Astrocyte (in vitro differentiated cells and primary cell): ENCODE measurements around the gene GRAMD4. TPM values are rescaled to one million over a fixed set of nuclear protein-coding genes. Genes with fewer than 3 reads are reported as not detected.

Experiments used
- DNase-seq: peaks from one replicate; pipeline ENCODE4 v3.0.0-alpha.2; 2010; ENCODE audit warnings: low read depth
- FAIRE-seq: peaks from 2 replicates; lab custom pipeline; 2011; peaks lifted over from hg19 to GRCh38; lab: Jason Lieb, UNC
- H2AFZ ChIP-seq: 2 replicates; pipeline ENCODE4 v1.6.0; 2012; ENCODE audit warnings: low read depth, low read length, inconsistent platforms
- H3K27ac ChIP-seq: 2 replicates; pipeline ENCODE4 v1.5.1; 2011; ENCODE audit warnings: low read depth, low read length, inconsistent platforms
- H3K27me3 ChIP-seq: 2 replicates; pipeline ENCODE4 v1.6.0; 2011; ENCODE audit warnings: low read length, inconsistent platforms; ENCODE audit not compliant: insufficient read depth
- H3K36me3 ChIP-seq: 2 replicates; pipeline ENCODE4 v1.5.1; 2011; ENCODE audit warnings: low read length, inconsistent platforms; ENCODE audit not compliant: insufficient read depth
- H3K4me1 ChIP-seq: 2 replicates; pipeline ENCODE4 v1.5.1; 2011; ENCODE audit warnings: low read length, inconsistent platforms; ENCODE audit not compliant: insufficient read depth
- H3K4me2 ChIP-seq: 2 replicates; pipeline ENCODE4 v1.6.0; 2012; ENCODE audit warnings: low read length, inconsistent platforms
- H3K4me3 ChIP-seq: 2 replicates; pipeline ENCODE4 v1.5.1; 2011; ENCODE audit warnings: low read depth, mild to moderate bottlenecking, low read length, inconsistent platforms; ENCODE audit not compliant: insufficient read depth
- H3K79me2 ChIP-seq: 2 replicates; pipeline ENCODE4 v1.6.0; 2012; ENCODE audit warnings: mild to moderate bottlenecking, low read length, inconsistent platforms; ENCODE audit not compliant: insufficient read depth
- H3K9ac ChIP-seq: 2 replicates; pipeline ENCODE4 v1.6.0; 2012; ENCODE audit warnings: mild to moderate bottlenecking, low read length, inconsistent platforms
- H3K9me3 ChIP-seq: 2 replicates; pipeline ENCODE4 v1.5.1; 2012; ENCODE audit warnings: low read depth, mild to moderate bottlenecking, low read length, inconsistent platforms; ENCODE audit not compliant: insufficient read depth
- H4K20me1 ChIP-seq: 2 replicates; pipeline ENCODE4 v1.6.0; 2012; ENCODE audit warnings: low read length, inconsistent platforms; ENCODE audit not compliant: insufficient read depth
- H3K27ac Mint-ChIP-seq: one replicate; pipeline ENCODE4 v1.8.0; 2021; ENCODE audit warnings: mild to moderate bottlenecking, mixed read lengths; ENCODE audit not compliant: unreplicated experiment
- H3K27me3 Mint-ChIP-seq: one replicate; pipeline ENCODE4 v1.8.0; 2021; ENCODE audit warnings: low read depth, mixed read lengths; ENCODE audit not compliant: unreplicated experiment
- H3K36me3 Mint-ChIP-seq: one replicate; pipeline ENCODE4 v1.8.0; 2021; ENCODE audit warnings: low read depth, mixed read lengths; ENCODE audit not compliant: unreplicated experiment
- H3K4me1 Mint-ChIP-seq: one replicate; pipeline ENCODE4 v1.8.0; 2021; ENCODE audit warnings: low read depth, mixed read lengths; ENCODE audit not compliant: unreplicated experiment
- H3K4me3 Mint-ChIP-seq: one replicate; pipeline ENCODE4 v1.8.0; 2021; ENCODE audit warnings: mild to moderate bottlenecking, moderate library complexity, mixed read lengths; ENCODE audit not compliant: unreplicated experiment
- H3K9me3 Mint-ChIP-seq: one replicate; pipeline ENCODE4 v1.8.0; 2021; ENCODE audit warnings: mild to moderate bottlenecking, mixed read lengths; ENCODE audit not compliant: unreplicated experiment
- EZH2 ChIP-seq: IDR thresholded peaks from 2 replicates; pipeline ENCODE4 v1.6.1; 2012; ENCODE audit warnings: mild to moderate bottlenecking, low read length, inconsistent platforms; ENCODE audit not compliant: insufficient read depth
- total RNA-seq: library from RNA; stranded (reverse); gene quantifications from 2 replicates; pipeline ENCODE4 v1.2.1, GENCODE V29; 2021
- TF ChIP-seq, protein P1 (sequence below): IDR thresholded peaks from 2 replicates; pipeline ENCODE4 v1.5.1; 2011; ENCODE audit warnings: low read depth, mild to moderate bottlenecking, inconsistent platforms, low read length, moderate library complexity; ENCODE audit not compliant: insufficient read depth

Gene GRAMD4
- total RNA-seq, 1 donor from 2014 or later = 17.8 TPM

DNA sequence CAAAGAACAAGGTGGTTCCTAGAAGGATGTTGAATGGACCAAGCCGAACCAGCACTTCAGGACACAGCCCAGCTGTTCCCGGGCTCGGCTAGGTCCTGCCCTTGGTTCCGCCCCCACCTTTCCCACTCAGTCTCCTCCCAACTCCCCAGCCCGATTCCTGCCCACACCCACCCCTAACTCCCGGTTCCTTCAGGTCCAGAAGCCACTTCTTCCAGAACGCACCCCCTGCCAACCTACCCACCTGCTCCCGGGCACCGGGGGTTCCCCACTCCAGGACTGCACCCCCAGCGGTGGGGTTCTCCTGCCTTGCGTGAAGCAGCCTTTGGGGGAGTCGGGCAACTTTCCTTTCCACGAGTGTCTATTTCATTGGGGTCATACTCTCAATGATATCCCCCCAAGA is 87.1 kb downstream of the GRAMD4 start:
- H3K27ac Mint-ChIP-seq = no peak overlapping the region
- Histone ChIP-seq H3K79me2 (no peaks in the 10 kb centered on the region), H3K27ac (no peak overlapping the region), H3K4me2 (no peak overlapping the region), H3K9me3 (no peaks in the 10 kb centered on the region), H4K20me1 (peaks cover 18% of the 10 kb centered on the region), H3K4me1 (peaks cover 3% of the 10 kb centered on the region), H3K9ac (no peak overlapping the region), H3K27me3 (no peaks in the 10 kb centered on the region), H3K36me3 (peaks cover 37% of the 10 kb centered on the region), H3K4me3 (no peak overlapping the region), H2AFZ (no peak overlapping the region)
- H3K4me1 Mint-ChIP-seq = no peaks in the 10 kb centered on the region
- peaks cover 20% of the 10 kb centered on the region for H3K36me3 Mint-ChIP-seq
- FAIRE-seq (no peak), DNase-seq (no peak)
- TF ChIP-seq, protein P1, sequence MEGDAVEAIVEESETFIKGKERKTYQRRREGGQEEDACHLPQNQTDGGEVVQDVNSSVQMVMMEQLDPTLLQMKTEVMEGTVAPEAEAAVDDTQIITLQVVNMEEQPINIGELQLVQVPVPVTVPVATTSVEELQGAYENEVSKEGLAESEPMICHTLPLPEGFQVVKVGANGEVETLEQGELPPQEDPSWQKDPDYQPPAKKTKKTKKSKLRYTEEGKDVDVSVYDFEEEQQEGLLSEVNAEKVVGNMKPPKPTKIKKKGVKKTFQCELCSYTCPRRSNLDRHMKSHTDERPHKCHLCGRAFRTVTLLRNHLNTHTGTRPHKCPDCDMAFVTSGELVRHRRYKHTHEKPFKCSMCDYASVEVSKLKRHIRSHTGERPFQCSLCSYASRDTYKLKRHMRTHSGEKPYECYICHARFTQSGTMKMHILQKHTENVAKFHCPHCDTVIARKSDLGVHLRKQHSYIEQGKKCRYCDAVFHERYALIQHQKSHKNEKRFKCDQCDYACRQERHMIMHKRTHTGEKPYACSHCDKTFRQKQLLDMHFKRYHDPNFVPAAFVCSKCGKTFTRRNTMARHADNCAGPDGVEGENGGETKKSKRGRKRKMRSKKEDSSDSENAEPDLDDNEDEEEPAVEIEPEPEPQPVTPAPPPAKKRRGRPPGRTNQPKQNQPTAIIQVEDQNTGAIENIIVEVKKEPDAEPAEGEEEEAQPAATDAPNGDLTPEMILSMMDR = no peak
- no peak for TF ChIP-seq EZH2
- no peaks in the 10 kb centered on the region for H3K27me3 Mint-ChIP-seq
- no peak overlapping the region for H3K4me3 Mint-ChIP-seq
- H3K9me3 Mint-ChIP-seq = no peaks in the 10 kb centered on the region

DNA sequence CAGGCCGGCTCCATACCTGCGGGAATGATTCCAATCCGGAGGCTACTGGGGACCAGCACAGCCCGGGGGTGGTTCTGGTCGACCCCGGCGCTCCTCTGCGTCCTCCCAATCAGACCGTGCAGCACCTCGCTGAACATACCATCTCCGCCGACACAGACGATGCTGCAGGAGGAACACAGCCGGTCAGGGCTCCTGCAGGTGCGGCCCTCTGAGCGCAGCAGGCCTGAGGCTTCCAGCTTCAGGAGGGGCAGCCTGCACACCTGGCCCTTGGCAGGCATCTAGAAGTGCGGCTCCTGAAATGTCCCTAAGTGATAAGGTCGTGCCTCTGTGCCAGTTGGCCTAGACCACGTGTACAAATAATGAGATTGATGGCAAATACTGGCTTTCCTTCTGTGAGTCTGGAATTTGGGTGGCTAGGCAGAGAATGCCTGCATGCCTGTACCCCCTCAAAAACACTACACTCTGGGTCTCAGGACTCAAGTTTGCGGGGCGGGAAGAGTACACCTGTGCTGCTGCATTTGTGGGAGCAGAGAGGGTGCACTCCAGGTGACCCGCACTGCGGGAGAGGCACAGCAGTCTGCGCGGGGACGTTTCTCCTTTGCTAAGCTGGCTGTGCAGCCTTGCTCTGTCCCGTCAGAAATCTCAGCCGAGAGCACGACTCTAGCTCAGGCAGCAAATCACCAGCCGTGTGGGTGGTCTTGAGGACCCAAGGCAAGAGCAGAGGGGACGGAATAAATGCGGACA is 87.8 kb downstream of the GRAMD4 start:
- H3K4me3 ChIP-seq = no peak overlapping the region
- Mint-ChIP-seq H3K27me3 (no peaks in the 10 kb centered on the region), H3K4me1 (no peaks in the 10 kb centered on the region), H3K4me3 (no peak overlapping the region), H3K9me3 (no peaks in the 10 kb centered on the region), H3K27ac (no peak overlapping the region), H3K36me3 (peaks cover 19% of the 10 kb centered on the region)
- H4K20me1 ChIP-seq = peaks cover 14% of the 10 kb centered on the region
- no peak overlapping the region for H2AFZ ChIP-seq
- no peaks in the 10 kb centered on the region for H3K27me3 ChIP-seq
- peaks cover 37% of the 10 kb centered on the region for H3K36me3 ChIP-seq
- no peak overlapping the region for H3K9ac ChIP-seq
- H3K4me2 ChIP-seq = no peak overlapping the region
- FAIRE-seq (no peak), DNase-seq (no peak)
- H3K27ac ChIP-seq = no peak overlapping the region
- H3K9me3 ChIP-seq = no peaks in the 10 kb centered on the region
- H3K4me1 ChIP-seq = peaks cover 3% of the 10 kb centered on the region
- H3K79me2 ChIP-seq = no peaks in the 10 kb centered on the region
- TF ChIP-seq, protein P1 = no peak
- TF ChIP-seq EZH2 = no peak

DNA sequence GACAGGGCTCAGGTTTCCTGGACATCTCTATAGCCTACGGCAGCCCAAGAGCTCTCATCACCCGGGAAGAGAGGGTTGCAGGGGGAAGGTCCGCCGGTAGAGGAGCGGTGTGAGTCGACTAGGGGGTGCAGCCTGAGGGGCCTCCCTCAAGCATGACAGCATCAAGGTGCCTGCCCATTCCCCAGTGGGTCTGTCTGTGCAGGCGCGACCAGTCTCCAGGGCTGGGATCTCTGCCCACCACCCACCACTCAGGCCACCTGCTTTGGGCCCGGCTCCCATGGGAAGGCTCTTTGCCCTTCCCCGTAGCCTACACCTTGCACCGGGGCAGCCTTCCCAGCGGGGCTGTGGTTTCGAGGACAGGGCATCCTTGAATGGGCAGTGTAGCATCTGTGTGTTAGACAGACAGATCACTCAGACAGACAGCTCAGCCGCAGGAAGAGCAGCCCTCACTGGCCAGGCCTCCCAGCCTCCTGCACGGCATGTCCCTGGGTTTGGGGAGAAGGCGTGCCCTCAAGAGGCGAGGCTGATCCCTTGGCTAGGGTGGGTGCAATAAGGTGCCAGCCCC is 88.7 kb downstream of the GRAMD4 start:
- H3K9me3 Mint-ChIP-seq = no peaks in the 10 kb centered on the region
- no peak for FAIRE-seq
- Histone ChIP-seq H3K79me2 (peaks cover 5% of the 10 kb centered on the region), H3K4me2 (no peak overlapping the region), H3K4me1 (peaks cover 3% of the 10 kb centered on the region), H3K9ac (no peak overlapping the region), H3K27ac (no peak overlapping the region), H4K20me1 (peaks cover 14% of the 10 kb centered on the region), H3K4me3 (no peak overlapping the region), H3K36me3 (peaks cover 40% of the 10 kb centered on the region), H3K27me3 (no peaks in the 10 kb centered on the region), H3K9me3 (no peaks in the 10 kb centered on the region), H2AFZ (no peak overlapping the region)
- peaks cover 22% of the 10 kb centered on the region for H3K36me3 Mint-ChIP-seq
- DNase-seq = no peak
- TF ChIP-seq EZH2 = no peak
- TF ChIP-seq, protein P1 = no peak
- no peaks in the 10 kb centered on the region for H3K27me3 Mint-ChIP-seq
- no peaks in the 10 kb centered on the region for H3K4me1 Mint-ChIP-seq
- H3K27ac Mint-ChIP-seq = no peak overlapping the region
- H3K4me3 Mint-ChIP-seq = no peak overlapping the region
